GM18873 (cell line): ENCODE data around the gene ZNF607.
"Not testable (repeated sequence)": the region's sequence is repeated elsewhere in the genome, so short reads cannot be mapped to it uniquely, and the experiment has no call there.

ENCODE experiments used
- ATAC-seq: cut with Tn5 transposase; IDR thresholded peaks from one replicate; pipeline ENCODE4 v1.9.1; 2021; ENCODE audit warnings: mild to moderate bottlenecking, moderate library complexity, moderate number of reproducible peaks; ENCODE audit not compliant: unreplicated experiment, low FRiP score

ZNF607 gene

GRCh38 chr19:37719111-37719926, at the start of gene ZNF607:
Gene ZNF607, minus strand, starts transcription at chr19:37719761. Its CDS starts 8,143 bp downstream, at chr19:37711618.
- ATAC-seq = peak; percentile 85

- no peak for ATAC-seq
Measured at GRCh38 chr19:37763488-37763887, 43.9 kb upstream of the ZNF607 start.

- ATAC-seq = not testable (repeated sequence)
Measured at GRCh38 chr19:37757683-37758082, 38.1 kb upstream of the ZNF607 start.

GRCh38 chr19:37738371-37738770, 18.8 kb upstream of the ZNF607 start:
- no peak for ATAC-seq

- ATAC-seq = no peak
Measured at GRCh38 chr19:37725181-37725580, 5.6 kb upstream of the ZNF607 start.

GRCh38 chr19:37719927-37720265, 335 bp upstream of the ZNF607 start:
- no peak for ATAC-seq

- ATAC-seq = no peak
Measured at GRCh38 chr19:37718304-37718703, 1.3 kb downstream of the ZNF607 start.

GRCh38 chr19:37716140-37716539, 3.4 kb downstream of the ZNF607 start:
- no peak for ATAC-seq

GRCh38 chr19:37706052-37706605, 13.4 kb downstream of the ZNF607 start:
- ATAC-seq = no peak

- no peak for ATAC-seq
Measured at GRCh38 chr19:37699057-37699456, 20.5 kb downstream of the ZNF607 start.

- no peak for ATAC-seq
Measured at GRCh38 chr19:37698216-37698615, 21.3 kb downstream of the ZNF607 start.

GRCh38 chr19:37695144-37695899, 24.2 kb downstream of the ZNF607 start:
- no peak for ATAC-seq

- no peak for ATAC-seq
Measured at GRCh38 chr19:37692956-37693620, 26.5 kb downstream of the ZNF607 start.

- ATAC-seq = no peak
Measured at GRCh38 chr19:37691881-37692504, 27.6 kb downstream of the ZNF607 start.

- no peak for ATAC-seq
Measured at GRCh38 chr19:37683520-37683919, 36.0 kb downstream of the ZNF607 start.

GRCh38 chr19:37669450-37669914, 50.1 kb downstream of the ZNF607 start:
- ATAC-seq = no peak

- not testable (repeated sequence) for ATAC-seq
Measured at GRCh38 chr19:37657157-37657556, 62.4 kb downstream of the ZNF607 start.

- ATAC-seq = peak; percentile 54
Measured at GRCh38 chr19:37655689-37656371, 63.7 kb downstream of the ZNF607 start.

- ATAC-seq = peak; percentile 36
Measured at GRCh38 chr19:37655301-37655688, 64.3 kb downstream of the ZNF607 start, which contains the start of gene ZFP30. Gene ZFP30, minus strand, starts transcription at chr19:37655465. Its CDS starts 7,643 bp downstream, at chr19:37647822.
